T-helper 22 cell (primary cell): ENCODE data around the gene SNX15.
A peak's percentile ranks its signal among the peaks of the same experiment; 100 is the strongest.
"Not testable (repeated sequence)": the region's sequence is repeated elsewhere in the genome, so short reads cannot be mapped to it uniquely, and the experiment has no call there.

Experiments
- DNase-seq: peaks from one replicate; pipeline ENCODE4 v3.0.0-alpha.2; 2020; ENCODE audit warnings: low read depth

SNX15 gene

GRCh38 chr11:65016705-65017104, 10.5 kb upstream of the SNX15 start:
- DNase-seq = no peak

DNA sequence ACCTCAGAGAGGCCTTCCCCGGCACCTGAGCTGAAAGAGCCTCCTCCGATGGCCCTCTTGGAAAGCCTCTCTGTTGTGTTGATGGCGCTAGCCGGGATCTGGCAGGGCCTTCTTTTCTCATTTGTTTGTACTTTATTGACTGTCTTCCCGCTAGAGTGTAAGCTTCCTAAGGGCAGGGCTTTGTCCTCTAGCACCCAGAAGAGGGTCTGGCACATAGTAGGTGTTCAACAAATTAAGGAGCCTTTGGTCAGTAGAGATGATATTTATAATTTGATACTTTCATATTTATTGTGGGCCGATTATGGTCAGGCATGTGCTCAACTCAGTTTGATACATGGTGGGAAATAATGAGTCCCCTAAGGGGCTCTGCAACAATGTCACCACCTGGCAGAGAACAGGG, 9.3 kb upstream of the SNX15 start:
- no peak for DNase-seq

DNA sequence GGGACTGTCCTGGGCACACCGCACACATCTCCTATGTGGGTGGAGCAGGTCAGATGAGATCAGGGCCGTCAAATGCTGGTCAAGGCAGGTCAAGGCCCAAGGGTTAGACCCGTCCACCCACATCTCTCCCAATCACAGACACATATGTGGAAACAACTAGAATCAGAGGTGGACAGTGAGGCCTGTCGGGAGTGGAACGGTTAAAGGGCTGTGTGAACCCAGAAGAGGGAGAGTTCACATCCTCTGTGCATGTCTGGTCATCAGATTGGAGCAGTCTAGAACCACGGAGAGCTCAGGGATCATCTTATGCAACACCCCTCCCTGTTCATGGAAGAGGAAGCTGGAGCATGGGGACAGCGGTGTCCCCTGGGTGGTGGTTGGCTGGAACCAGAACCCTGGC, 7.4 kb upstream of the SNX15 start:
- no peak for DNase-seq

DNA sequence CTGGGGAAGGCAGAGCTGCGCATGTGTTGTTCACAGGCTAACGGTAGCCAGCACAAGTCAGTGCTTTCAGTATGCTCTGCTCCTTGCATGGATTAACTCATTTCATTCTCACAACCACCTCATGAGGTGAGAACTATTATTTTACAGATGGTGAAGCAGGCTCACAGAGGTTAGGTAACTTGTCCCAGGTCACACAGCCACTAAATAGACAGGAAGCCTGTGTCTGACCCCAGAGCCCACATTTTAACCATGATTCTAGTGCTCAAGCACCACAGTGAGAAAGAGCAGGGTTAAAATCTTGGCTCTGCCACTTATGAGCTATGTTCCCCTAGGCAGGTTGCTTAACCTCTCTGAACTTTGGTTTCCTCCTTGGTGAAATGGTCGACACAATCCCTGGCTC, 6.2 kb upstream of the SNX15 start:
- DNase-seq = no peak

DNA sequence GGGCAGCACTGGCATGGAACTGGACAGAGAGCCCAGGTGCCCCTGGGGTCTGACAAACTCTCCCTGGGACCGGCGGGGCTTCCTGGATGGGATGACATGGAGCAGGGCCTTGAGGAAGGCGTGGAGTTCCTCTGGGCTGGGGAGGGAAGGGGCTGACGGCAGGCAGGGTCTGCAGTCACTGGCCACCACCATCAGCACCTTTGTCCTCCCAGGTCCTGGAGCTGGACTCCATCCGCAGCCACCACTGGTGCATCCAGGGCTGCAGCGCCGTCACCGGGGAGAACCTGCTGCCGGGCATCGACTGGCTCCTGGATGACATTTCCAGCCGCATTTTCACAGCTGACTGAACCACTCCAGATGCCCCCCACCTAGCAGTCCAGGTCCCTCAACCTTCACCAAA, 5.7 kb upstream of the SNX15 start:
- no peak for DNase-seq

- not testable (repeated sequence) for DNase-seq
These were observed 3.7 kb upstream of the SNX15 start for GRCh38 chr11:65023502-65023901.

GRCh38 chr11:65026810-65027209, 429 bp upstream of the SNX15 start:
- DNase-seq = no peak

DNA sequence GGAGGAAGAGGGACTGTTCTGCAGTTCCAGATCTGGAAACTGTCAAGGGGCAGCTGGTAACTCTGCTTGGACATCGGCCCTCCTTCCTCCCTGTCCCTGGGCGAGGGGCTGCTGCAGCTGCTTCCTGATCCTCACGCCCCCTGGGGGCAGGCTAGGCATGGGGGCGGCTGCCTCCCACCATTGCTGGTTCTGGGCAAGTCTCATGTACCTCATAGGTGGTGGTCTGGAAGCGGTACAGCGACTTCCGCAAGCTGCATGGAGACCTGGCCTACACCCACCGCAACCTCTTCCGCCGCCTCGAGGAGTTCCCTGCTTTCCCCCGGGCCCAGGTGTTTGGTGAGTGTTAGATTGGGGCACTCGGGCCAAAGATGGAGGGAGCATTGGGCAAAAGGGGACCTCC, 5.0 kb downstream of the SNX15 start:
- no peak for DNase-seq

- DNase-seq = no peak
These were observed 7.2 kb downstream of the SNX15 start for GRCh38 chr11:65034423-65034822.

DNA sequence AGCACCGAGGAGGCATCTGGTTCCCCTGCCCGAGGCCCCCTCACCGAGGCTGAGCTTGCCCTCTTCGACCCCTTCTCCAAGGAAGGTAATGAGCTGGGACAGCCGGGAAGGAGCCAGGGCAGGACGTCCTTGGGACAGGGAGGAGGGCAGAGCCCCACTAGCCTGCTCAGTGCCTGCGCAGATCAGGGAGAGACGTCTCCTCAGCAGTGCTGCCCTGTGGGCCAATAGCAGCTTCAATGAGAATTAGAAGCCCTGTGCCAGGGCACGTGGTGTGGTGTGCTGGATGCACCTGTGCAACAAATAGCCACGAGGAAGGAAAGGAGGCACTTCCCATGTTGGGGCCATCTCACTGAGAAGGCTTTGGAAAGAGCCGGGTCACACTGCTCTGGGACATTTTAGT, 8.3 kb downstream of the SNX15 start:
- DNase-seq = no peak

- DNase-seq = no peak
These were observed 9.7 kb downstream of the SNX15 start for GRCh38 chr11:65036931-65037330.

- DNase-seq = no peak
These were observed 13.2 kb downstream of the SNX15 start for GRCh38 chr11:65040520-65040846.

DNA sequence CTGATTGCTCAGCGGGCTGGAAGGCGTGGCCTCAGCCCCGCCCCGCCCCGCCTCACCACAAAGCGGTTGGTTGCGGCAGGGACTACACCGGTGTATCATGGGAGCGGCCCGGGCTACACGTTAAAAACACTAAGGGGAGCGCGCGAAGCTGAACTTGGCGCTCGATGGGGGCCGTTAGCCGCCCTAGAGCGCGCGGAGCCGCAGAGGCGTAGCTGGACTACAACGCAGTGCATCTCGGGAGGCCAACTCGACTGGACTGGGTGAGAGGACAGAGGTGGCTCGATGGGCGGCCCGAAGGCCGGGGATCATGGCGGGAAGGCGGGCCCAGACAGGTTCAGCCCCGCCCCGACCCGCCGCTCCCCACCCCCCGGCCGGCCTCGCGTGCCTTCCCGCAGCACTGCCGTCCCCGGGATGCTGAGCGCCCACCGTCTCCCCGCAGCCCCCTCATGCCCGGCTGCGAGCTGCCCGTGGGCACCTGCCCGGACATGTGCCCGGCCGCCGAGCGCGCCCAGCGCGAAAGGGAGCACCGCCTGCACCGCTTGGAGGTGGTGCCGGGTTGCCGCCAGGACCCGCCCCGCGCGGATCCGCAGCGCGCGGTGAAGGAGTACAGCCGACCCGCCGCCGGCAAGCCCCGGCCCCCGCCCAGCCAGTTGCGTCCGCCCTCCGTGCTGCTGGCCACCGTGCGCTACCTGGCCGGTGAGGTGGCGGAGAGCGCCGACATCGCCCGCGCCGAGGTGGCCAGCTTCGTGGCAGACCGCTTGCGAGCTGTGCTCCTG, 13.8 kb downstream of the SNX15 start, which contains the start of gene SAC3D1:
Gene SAC3D1 (plus strand): TSS at position 364 of the 776 bp plus-strand sequence. CDS start 83 bp downstream, at position 447.
- peak; percentile 80 for DNase-seq

GRCh38 chr11:65042891-65043290, 15.7 kb downstream of the SNX15 start:
- no peak for DNase-seq

GRCh38 chr11:65043881-65044501, 16.8 kb downstream of the SNX15 start:
- no peak for DNase-seq

GRCh38 chr11:65045061-65045460, 17.8 kb downstream of the SNX15 start:
- DNase-seq = no peak

DNA sequence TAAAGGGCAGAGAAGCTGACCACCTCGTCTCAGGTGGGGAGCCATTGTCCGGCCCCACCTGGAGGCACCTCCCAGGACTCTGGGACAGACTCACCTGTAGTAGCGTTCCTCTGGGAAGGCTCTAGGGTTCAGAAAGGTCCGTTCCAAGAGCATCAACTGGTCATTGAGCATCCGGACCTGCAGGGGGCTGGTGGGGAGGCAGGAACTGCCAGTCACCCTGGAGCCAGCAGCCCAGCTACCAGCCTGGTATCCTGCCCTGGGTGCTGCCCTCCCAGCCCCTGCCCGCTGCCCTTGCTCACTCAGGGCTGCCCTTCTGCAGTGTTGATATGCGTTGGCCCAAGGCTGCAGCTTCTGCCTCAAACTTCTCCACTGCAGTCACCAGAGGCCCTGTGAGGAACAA, 18.5 kb downstream of the SNX15 start:
- DNase-seq = no peak

- DNase-seq = no peak
These were observed 20.6 kb downstream of the SNX15 start for GRCh38 chr11:65047581-65048422.

- no peak for DNase-seq
These were observed 24.2 kb downstream of the SNX15 start for GRCh38 chr11:65051398-65051858.

DNA sequence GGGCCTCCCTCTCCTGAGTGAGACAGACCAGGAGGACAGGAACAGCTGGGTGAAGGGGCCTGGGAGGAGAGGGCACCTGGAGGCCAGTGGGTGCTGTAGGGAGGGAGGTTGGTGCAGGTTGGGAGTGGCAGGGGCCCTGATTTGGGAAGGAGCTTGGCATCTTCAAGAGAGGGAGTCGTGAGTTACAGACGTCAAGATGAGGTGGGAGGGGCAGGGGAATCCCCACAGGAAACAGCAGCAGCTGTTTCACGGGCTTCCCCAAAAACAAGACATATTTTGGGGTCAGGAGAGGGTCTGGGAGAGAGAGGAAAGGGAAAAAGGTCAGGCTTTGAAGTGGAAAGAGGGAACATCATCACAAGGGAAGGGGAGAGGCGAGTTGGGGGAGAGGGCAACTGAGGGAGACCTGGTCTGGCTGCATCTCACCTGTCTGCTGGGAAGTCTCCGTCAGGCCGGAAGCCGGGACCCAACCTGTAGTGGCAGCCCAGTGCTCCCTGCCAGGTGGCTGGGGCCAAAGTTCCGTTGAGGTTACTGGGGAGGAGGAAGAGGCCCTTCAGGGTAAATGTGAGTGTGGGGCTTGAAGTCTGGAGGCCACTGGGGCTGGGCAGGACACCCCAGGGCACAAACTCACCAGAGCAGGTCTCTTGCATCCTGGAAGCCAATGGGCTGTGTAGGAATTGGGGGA, 26.7 kb downstream of the SNX15 start:
- DNase-seq = no peak

DNA sequence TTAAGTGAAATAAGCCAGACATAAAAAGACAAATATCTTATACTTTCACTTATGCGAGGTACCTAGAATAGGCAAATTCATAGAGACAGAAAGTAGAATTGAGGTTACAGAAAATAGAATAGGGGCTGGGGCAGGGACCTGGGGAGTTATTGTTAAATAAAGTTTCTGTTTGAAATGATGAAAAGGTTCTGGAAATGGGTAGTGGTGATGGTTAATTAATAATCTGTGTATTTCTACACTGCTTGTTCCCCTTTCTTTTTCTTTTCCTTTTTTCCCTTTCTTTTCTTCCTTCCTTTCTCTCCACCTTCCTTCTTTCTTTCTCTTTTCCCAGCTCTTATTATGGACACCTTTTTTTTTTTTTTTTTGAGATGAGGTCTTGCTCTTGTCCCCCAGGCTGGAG, 28.3 kb downstream of the SNX15 start:
- no peak for DNase-seq

- DNase-seq = no peak
These were observed 29.8 kb downstream of the SNX15 start for GRCh38 chr11:65056999-65057398.
